NCI-H748 treated with DMSO at 0.1 percent for 48 hours (cell line): Measurements from ENCODE around the gene ACSS1.
"Not testable (repeated sequence)": the region's sequence is repeated elsewhere in the genome, so short reads cannot be mapped to it uniquely, and the experiment has no call there.

Experiments used
- DNase-seq: peaks from one replicate; lab custom pipeline; 2025; lab: John Stamatoyannopoulos, UW

ACSS1 gene

DNA sequence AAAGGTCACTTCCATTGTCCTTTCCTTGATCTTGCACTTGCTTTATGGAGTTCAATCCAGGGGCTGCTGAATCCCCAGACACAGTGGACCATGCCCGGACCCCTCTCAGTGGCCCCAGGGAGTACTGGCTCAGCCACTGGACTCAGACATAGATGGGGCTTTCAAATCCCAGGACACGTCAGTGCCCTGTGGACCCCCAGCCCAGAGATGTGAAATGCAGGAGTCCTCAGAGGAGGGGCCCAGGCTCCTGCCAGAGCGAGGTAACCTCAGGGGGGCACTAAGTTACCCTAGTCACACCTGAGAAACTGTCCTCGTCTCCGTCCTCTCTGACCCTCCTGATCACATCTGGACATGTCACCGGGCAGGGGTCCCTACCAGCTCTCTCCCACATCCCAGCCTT, 46.7 kb downstream of the ACSS1 start:
- no peak for DNase-seq

DNA sequence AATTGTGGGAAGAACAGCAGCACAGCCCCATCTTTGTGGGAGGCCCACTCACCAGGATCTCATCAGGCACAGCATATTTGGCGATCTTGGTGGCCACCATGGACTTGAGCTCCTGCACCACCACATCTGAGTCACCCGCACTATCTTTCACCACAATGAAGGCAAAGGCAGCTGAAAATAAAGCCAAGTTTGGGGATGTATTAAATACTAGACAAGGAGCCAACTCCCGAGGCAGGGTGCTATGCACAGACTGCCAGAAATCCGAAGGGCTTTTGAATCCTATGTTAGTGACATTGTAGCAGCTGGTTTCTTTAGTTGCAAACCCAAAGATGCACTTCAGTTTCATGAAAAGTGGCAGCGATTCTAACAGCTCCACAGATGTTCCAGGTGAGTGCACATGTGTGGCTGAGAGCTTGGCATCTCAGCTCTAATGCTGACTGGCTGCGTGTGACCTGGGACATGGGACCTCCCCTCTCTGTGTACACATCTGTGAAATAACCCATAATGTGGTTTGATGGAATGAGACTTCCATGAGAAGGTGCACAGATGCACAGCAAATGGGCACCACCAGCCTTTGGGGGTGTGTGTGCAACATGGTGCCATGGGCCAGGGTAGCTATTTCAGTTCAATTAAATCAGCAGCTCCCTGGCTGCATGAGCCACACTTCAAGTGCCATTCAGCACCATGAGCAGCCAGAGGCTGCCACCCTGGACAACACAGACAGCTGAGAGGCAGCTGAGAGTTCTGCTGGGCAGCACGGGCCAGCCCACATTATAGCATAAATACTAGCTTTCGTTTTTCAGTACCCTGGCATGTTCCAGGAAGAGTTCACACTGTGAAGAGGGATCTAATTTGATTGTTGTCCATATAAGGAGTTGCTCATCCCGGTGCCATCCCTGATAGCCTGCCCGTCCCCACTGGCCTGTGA, 48.5 kb downstream of the ACSS1 start:
- no peak for DNase-seq

DNA sequence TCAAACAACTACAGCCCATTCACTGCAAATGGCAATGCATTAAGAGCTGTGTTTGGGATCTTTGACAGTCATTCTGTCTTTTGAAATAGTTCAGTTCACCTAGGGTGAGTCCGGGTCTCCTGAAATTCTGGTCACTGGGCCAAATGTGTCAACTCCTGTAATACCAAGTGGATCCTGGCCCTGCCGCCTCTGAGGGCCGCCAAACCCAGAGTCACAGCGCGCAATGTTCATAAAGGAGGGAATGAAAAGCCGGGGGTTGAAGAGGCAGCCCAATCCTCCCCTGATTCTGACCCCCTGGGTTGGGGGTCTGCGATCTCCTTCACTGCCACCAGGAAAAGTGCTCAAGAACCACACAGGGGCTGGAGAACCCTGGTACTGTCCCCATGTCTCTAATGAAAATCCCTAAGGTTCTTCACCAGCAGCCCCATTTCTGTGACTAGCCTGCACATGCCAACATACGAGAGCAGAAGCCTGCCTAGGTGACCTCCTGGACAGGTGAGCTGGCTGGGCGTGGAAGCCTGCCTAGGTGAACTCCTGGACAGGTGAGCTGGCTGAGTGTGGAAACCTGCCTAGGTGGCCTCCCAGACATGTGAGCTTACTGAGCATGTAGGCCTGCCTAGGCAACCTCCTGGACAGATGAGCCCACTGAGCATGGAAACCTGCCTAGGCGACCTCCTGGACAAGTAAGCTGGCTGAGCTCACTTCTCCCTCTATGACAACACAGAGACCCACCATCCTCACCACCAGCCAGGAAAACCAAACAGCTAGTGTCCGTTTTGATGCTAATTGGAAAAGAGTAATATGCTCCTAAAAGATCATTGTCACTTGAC, 49.3 kb downstream of the ACSS1 start:
- no peak for DNase-seq

DNA sequence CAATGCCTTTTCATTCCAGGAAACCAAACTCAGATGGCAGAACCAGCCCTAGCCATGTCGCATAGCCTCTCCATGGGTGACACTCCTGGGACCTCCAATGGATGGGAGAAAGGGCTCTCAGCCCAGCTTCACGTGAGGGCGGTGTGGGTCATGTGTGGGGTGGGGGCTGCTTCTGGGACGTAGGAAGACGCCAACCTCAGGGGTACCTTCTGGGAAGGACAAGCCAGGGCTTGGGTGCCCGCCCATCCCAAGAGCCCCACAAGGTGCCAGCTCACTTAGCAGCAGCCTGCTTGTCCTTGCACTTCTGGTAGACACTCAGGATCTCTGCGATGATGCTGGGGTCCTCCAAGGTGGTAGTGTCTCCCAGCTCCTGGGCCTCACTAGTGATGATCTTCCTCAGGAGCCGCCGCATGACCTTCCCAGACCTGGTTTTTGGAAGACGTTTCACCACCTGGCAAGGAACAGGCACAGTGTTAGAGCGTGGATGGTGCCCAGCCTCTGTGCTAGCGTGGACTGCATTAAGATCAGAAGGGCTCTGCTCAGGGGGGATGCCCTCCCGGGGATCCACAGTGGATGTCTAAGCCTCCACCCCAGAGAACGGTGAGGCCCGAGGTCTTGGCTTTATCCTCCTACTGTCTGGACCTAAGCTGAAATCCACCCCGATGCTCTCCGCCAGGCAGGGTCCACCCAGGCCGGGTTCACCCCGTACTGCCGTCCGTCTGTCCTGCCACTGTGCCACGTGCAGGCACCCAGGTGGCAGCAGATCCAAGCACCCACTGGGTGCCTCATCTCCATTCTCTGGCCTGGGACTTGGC, 50.2 kb downstream of the ACSS1 start:
- no peak for DNase-seq

DNA sequence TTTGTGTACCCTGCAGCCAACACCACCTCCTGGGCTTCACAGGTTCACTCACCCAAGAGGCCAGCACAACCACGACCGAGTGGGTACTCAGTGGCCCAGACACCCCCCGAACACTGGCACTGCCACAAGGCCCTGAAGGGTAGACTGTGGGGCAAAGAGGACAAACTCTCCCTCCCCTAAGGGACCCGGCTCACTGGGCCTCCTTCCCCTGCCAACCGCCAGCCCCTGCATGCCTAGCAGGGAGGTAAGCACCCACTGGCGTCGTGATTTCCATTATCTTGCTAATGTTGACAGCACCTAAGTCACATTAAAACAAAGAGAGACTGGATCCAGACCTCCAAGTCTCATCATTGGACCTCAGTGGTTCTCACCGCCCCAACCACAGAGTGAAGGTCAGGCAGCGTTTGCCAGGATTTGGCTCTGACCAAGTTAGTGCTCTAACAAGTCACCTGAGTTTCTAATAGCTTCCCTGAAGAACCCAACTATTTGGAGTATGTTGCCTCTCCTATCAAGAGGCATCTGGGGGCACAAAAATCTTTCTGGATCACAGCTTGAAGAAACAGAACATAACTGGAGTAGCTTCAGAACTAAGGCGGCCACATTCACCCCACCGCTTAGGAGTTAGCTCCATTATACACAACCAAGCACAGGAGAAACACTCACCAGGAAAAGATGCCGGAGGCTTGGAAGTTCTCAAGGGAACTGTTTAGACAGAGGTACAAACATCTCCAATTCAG, 51.3 kb downstream of the ACSS1 start:
- no peak for DNase-seq

DNA sequence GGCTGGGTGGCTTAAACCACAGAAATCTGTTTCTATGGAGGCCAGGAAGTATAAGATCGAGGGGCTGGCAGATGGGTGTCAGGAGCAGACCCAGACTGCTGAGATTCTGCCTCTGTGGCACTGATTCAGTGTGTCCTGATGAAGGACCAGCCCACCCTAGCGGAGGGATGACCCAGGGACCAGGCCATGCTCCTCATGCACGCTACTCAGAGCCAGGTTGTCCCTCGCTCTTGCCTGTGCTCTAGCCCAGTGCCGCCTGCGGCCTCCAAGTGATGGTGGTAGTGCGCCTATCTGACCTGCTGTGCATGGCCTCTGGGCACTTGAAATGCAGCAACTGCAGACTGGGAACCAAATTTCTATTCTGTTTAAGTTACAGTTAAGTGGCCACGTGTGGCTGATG, 52.3 kb downstream of the ACSS1 start:
- DNase-seq, result no peak

DNA sequence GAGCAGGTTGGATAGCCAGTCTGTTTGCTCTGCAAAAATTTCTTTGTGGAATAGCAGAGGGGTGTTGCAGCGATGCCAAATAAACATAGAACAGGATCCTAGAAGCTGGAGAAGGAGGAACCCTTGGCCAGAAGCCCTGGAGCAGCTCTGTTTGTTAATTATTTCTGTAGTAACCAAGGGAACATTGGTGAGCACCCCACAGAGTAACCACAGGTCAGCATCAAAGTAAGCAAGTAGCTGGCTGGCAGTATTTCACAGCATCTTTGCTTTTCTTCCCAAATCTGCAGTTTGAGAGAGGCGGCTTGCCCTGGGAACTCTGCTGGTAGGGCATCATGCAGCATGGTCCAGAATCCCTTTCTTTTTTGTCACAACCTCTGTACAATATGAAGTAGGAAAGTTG, 52.7 kb downstream of the ACSS1 start:
- DNase-seq, result no peak

DNA sequence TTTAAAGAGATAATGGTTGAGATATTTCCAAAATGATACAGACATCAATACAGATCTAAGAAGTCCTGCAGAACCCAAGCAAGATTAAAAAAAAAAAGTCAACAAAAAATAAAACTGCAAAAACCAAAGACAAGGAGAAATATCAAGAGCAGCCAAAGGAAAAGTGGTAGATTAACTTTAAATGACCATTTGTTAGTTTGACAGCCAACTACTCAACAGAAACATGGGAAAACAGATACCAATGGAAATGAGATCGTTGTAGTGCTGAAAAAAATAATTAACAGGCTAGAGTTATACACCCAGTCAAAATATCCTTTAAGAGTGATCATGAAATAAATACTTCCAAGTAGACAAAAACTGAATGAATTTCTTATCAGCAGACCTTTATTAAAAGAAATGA, 54.9 kb downstream of the ACSS1 start:
- no peak for DNase-seq

DNA sequence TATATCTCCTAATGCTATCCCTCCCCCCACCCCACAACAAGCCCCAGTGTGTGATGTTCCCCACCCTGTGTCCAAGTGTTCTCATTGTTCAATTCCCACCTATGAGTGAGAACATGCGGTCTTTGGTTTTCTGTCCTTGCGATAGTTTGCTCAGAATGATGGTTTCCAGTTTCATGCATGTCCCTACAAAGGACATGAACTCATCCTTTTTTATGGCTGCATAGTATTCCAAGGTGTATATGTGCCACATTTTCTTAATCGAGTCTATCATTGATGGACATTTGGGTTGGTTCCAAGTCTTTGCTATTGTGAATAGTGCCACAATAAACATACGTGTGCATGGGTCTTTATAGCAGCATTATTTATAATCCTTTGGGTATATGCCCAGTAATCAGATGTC, 56.6 kb downstream of the ACSS1 start:
- DNase-seq, result not testable (repeated sequence)

DNA sequence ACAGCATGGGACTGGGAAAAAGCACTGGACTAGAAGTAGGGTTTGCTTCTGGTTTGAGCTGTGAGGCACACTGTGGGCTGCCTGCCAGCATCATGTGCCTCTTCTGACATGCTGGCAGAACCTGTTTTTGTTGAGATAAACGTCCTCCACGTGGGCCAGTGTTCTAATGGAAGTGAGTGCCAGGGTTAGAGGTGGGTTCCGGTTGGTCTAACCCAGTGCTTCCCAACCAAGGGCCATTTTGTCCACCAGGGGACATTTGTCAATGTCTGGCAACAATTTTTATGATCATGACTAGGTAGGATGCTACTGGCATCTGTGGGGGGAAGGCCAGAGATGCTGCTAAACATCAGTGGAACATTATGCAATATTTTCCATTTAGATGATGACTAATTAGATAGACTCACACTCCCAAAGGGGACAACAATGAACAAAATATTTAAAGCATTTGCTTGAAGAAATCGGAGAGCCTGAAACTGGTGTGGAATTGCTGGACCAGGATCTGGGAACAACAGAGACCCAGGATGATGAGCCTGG, 57.6 kb downstream of the ACSS1 start:
- no peak for DNase-seq

DNA sequence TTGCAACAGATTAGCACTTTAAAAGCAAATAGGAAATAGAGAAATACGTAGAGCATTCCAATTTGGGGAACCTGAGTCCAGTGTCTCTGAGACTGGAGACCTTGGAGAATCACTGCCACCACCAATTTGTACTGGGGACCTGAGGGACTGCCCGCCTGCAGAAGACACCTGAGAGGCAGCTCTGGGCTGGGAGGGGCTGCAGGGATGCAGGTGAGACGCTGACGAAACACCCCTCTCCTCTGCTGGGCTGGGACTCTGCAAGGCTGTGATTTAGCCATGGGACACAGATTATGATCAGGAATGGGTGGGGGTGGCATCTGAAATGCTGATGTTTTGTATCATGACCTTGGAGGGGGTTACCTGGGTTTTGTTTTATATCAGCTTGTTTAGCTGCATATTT, 58.4 kb downstream of the ACSS1 start:
- DNase-seq, result no peak

DNA sequence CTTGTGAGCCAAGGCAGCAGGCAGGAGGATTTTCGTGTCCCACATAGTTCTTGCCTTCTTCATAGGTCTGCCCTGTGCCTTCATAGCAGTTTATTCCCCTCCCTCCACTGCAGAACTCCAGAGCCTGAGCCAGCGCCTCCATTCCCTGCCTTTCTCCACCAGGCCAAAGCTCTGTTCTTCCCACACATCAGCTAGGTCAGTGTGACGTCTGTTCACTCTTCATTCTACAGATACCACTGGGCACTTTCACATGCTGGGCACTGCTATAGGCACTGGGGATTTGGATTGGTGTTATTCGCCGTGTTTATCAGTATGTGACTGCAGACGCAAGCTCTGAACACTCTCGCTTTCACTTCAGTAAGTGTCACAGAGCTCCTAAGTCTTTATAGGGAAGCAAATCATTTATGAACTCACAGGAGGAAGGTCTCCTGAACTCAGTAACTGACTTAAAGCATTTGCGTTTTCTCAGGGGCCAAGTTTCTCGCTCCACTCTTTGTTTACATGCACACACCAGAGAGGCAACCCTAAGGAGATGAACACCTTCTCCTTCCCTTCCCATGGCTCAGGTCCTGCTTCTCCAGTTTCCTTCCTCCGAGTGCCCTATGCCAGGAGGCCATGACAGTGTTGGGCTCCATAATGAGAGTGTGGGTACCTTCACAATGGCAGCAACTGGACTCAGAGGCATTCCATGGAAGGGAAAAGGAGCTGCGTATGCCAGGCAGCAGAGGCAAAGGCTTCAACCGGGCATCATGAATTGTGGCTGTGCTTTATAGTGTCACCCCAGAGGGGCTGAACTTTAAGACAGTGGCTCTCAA, 59.1 kb downstream of the ACSS1 start:
- no peak for DNase-seq

DNA sequence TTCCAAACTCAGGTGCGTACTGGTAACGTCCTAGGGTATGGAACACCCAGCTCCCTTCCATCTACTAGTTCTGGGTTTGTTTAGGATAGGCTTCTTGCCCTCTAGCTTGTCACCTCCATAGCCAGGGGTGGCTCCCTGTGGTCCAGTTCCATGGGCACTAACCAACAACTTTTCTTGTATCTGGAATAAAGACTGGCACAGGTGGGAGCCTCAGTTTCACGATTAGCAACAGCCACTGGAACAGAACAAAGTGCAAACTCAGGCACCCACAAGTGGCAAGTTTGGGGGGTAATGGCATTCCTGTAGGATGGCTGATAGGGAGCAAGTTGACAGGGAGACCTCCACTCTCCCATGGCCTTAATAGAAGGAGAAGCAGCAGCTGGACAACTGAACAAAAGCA, 59.8 kb downstream of the ACSS1 start:
- DNase-seq, result no peak

DNA sequence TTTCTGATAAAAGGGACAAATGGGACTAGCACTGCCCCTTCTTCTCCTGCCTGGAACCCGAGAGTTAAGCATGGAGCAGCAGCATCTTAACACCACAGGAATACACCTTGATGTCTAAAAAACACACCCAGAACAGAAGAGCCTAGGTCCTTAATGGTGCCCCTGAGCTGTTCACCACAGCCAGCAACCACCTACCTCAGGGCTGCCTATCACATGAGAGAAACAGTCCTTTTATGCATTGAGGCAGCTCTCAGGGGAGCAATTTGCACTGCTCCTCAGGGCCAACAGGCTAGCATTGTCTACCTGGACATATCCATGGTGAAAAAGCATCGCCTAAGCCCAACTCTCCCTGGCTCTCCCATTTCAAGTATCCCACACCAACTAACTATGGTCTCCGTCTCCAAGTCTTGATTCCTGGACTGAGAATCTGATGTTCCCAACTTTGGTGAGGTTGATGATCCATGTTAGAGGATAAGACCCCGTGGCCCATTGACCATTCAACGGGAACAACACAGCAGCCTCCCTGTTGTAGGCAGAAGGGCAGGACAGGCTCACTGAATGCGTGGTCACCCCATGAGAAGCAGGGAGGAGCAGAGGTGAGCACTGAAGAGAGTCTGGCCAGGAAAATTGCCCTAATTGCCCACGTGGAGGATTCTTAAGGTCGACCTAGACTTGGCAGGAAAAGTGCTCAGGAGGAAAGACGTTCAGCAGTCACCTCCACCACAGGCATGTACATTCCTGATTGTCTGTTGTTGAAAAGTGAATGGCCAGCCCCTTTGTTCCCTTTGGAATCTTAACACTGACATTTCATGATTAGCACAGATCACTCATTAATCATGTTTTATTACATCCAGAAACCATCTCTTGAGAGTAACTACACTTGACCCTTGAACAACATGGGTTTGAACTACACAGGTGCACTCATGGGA, 61.2 kb downstream of the ACSS1 start:
- DNase-seq, result no peak

DNA sequence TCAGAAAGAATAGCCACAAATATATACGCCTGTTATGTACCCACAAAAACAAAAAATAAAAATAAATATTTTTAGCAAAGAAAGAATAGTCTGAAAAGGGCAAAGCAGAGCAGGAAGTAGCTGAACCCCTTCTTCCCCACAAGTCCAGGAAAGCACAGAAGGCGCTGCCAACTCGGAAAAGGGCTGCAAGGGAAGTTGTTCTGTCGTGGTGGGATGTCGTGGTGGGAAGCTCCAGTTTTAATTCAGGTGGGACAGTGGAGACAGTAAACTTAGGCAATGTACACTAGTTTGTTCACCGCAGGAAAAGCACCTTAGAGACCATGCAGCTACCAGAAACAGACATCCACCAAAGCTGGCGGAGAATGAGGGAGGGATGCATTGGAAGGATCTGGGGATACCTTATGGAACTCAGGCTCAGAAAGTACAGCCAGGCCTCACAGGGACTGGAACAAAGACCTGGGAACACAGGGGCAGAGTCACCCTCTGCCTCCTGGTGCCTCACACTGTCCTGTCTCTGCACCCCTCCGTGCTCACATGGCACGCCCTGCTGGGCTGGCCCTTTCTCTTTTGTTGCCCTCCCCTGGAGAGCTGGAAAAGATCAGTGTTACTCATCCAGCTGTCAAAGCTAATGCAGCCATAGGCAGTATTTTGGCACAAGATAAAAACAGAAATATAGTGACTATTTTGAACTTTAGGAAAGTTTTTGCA, 62.0 kb downstream of the ACSS1 start:
- no peak for DNase-seq

DNA sequence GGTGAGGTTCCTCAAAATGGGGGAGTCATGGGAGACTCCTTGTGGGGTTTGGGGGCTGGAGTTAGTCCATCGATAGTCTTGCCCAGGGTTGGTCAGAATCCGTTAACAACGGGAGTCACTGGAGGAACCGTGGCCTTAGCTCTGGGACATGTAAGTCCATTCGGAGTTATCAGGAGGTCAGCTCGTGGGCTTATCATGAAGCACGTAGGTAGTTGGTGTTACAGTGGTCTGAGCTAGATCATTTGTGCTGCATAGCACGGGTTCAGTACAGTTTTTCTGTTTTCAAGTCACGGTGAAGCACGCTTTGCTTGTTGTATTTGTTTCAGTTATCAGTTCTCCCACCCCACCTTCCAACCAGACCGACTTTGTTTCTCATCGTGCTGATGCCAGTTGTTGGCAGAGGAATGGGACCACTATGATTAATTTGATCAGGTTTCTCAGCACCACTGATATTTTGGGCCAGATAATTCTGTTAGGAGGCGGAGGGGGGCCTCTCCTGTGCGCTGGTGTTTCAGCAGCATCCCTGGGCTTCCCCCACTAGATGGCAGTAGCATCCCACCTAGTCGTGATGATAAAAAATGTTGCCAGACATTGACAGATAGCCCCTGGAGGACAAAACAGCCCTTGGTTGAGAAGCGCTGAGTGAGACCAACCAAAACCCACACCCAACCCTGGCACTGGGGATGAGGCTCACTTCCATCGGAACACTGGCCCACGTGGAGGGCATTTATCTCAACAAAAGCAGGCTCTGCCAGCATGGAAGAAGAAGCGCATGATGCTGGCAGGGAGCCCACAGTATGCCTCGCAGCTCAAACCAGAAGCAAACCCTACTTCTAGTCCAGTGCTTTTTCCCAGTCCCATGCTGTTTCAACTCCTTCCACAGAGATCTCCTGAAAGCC, 63.2 kb downstream of the ACSS1 start:
- peak; percentile 60 for DNase-seq

DNA sequence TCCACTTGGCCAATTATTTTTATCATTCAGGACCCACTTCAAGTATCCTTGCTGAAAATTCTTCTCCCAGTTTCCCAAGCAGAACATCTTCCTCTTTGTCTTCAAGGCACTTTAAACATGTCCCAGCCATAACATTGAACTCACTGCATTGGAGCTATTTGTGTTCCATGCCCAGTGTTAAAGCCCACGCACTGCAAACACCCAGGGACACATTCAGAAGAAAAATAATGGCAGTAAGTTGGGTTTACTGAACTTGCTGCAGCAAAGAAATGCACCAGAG, 63.8 kb downstream of the ACSS1 start:
- DNase-seq, result no peak
